ENCODE results near the gene BNC2. TPM values are rescaled to one million over a fixed set of nuclear protein-coding genes. Genes with fewer than 3 reads are reported as not detected.
"Not testable (repeated sequence)": the region's sequence is repeated elsewhere in the genome, so short reads cannot be mapped to it uniquely, and the experiment has no call there.

BNC2 gene
- total RNA-seq = 10 to 100 TPM in 1 of 2 donors, 1 to 10 TPM in 1; 2.1 to 20.0 TPM

GRCh38 chr9:16870596-16871335 lies at the start of gene BNC2:
TSS of gene BNC2 (minus strand) at chr9:16870670. CDS start at chr9:16870648, 22 bp downstream.
- Histone ChIP-seq H3K36me3 (no peaks in the 10 kb centered on the region), H3K27ac (peak within 1 kb of the TSS; percentile 53), H3K9me3 (no peaks in the 10 kb centered on the region), H3K27me3 (no peaks in the 10 kb centered on the region), H3K4me3 (peak within 1 kb of the TSS; percentile 49), H3K4me1 (no peaks in the 10 kb centered on the region), H3K9ac (ENCODE audit: low read depth in 2 of 2, low read length in 2 of 2) (peak within 1 kb of the TSS; percentile 46 to 75)
- intact Hi-C loops (cut with DNase I) = no loop called here
- TF ChIP-seq CTCF (IDR thresholded peaks at IDR 0.05) = no peak
- peak; percentile 31 for DNase-seq

GRCh38 chr9:16918920-16919319 lies 48.5 kb upstream of the BNC2 start:
- no peak overlapping the region for H3K9ac ChIP-seq (ENCODE audit: low read depth in 2 of 2, low read length in 2 of 2)
- DNase-seq = no peak
- TF ChIP-seq CTCF (IDR thresholded peaks at IDR 0.05) = no peak
- no peaks in the 10 kb centered on the region for H3K36me3 ChIP-seq
- no peak overlapping the region for H3K27ac ChIP-seq
- no peaks in the 10 kb centered on the region for H3K9me3 ChIP-seq
- no peaks in the 10 kb centered on the region for H3K4me1 ChIP-seq
- intact Hi-C loops (cut with DNase I) = no loop called here
- no peak overlapping the region for H3K4me3 ChIP-seq
- H3K27me3 ChIP-seq = no peaks in the 10 kb centered on the region

- no peak for DNase-seq
- no peak for TF ChIP-seq CTCF (IDR thresholded peaks at IDR 0.05)
- intact Hi-C loops (cut with DNase I) = no loop called here
- no peak overlapping the region for H3K4me3 ChIP-seq
- no peaks in the 10 kb centered on the region for H3K36me3 ChIP-seq
- no peaks in the 10 kb centered on the region for H3K9me3 ChIP-seq
- H3K27ac ChIP-seq = no peak overlapping the region
- H3K27me3 ChIP-seq = no peaks in the 10 kb centered on the region
- H3K4me1 ChIP-seq = no peaks in the 10 kb centered on the region
- no peak overlapping the region for H3K9ac ChIP-seq (ENCODE audit: low read depth in 2 of 2, low read length in 2 of 2)
Observed at GRCh38 chr9:16915126-16915831, 44.8 kb upstream of the BNC2 start.

GRCh38 chr9:16912197-16912596 lies 41.7 kb upstream of the BNC2 start:
- no peaks in the 10 kb centered on the region for H3K9me3 ChIP-seq
- H3K4me3 ChIP-seq = no peak overlapping the region
- H3K36me3 ChIP-seq = no peaks in the 10 kb centered on the region
- DNase-seq = no peak
- H3K27me3 ChIP-seq = no peaks in the 10 kb centered on the region
- no peak for TF ChIP-seq CTCF (IDR thresholded peaks at IDR 0.05)
- no peak overlapping the region for H3K27ac ChIP-seq
- no peaks in the 10 kb centered on the region for H3K4me1 ChIP-seq
- intact Hi-C loops (cut with DNase I) = no loop called here
- H3K9ac ChIP-seq (ENCODE audit: low read depth in 2 of 2, low read length in 2 of 2) = no peak overlapping the region

GRCh38 chr9:16908206-16908605 lies 37.7 kb upstream of the BNC2 start:
- DNase-seq; H3K9ac ChIP-seq (ENCODE audit: low read depth in 2 of 2, low read length in 2 of 2); H3K4me3 ChIP-seq; H3K4me1 ChIP-seq; H3K9me3 ChIP-seq; H3K27ac ChIP-seq; H3K27me3 ChIP-seq; H3K36me3 ChIP-seq; intact Hi-C loops (cut with DNase I): not testable (repeated sequence)

GRCh38 chr9:16904655-16905054 lies 34.2 kb upstream of the BNC2 start:
- no peaks in the 10 kb centered on the region for H3K4me1 ChIP-seq
- no peaks in the 10 kb centered on the region for H3K36me3 ChIP-seq
- no peaks in the 10 kb centered on the region for H3K27me3 ChIP-seq
- no peak for DNase-seq
- no peak overlapping the region for H3K9ac ChIP-seq (ENCODE audit: low read depth in 2 of 2, low read length in 2 of 2)
- H3K9me3 ChIP-seq = no peaks in the 10 kb centered on the region
- intact Hi-C loops (cut with DNase I) = no loop called here
- H3K4me3 ChIP-seq = no peak overlapping the region
- no peak for TF ChIP-seq CTCF (IDR thresholded peaks at IDR 0.05)
- H3K27ac ChIP-seq = no peak overlapping the region

Measured in colonic mucosa (tissue), 4 donors.